DND-41 (cell line): ENCODE results near the gene MEPE.

ENCODE experiments used
- ATAC-seq: fragments of 200-7000 bp; cut with Tn5 transposase; 3 replicates; pipeline ENCODE4 v1.9.1; 2021; ENCODE audit warnings: low read depth; ENCODE audit not compliant: insufficient read depth
- DNase-seq: peaks from one replicate; pipeline ENCODE4 v3.0.0-alpha.2; 2020
- H2AFZ ChIP-seq: 2 replicates; pipeline ENCODE4 v1.6.0; 2012; ENCODE audit warnings: low read depth, low read length
- H3K27ac ChIP-seq: 2 replicates; pipeline ENCODE4 v1.5.1; 2012; ENCODE audit warnings: low read length, inconsistent platforms
- H3K27me3 ChIP-seq: fragments of 200-600 bp; sonication (generic); 2 replicates; pipeline ENCODE4 v1.6.0; 2012; ENCODE audit warnings: low read length, mild to moderate bottlenecking, inconsistent platforms; ENCODE audit not compliant: insufficient read depth, poor library complexity
- H3K36me3 ChIP-seq: 2 replicates; pipeline ENCODE4 v1.5.1; 2012; ENCODE audit warnings: low read length, inconsistent platforms; ENCODE audit not compliant: insufficient read depth
- H3K4me1 ChIP-seq: 2 replicates; pipeline ENCODE4 v1.5.1; 2012; ENCODE audit warnings: mild to moderate bottlenecking, low read length; ENCODE audit not compliant: insufficient read depth
- H3K4me2 ChIP-seq: 2 replicates; pipeline ENCODE4 v1.6.0; 2012; ENCODE audit warnings: mild to moderate bottlenecking, moderate library complexity, low read length, inconsistent platforms; ENCODE audit not compliant: insufficient read depth
- H3K4me3 ChIP-seq, 2 experiments: fragments of 200-600 bp in 1 of 2; shearing (Covaris generic) in 1 of 2; 2 replicates each; pipeline ENCODE4 v1.5.1; 2012 to 2016; ENCODE audit warnings: inconsistent platforms in 2 of 2, low read length in 2 of 2, mild to moderate bottlenecking in 2 of 2, low read depth in 1 of 2, moderate library complexity in 1 of 2
- H3K79me2 ChIP-seq: 2 replicates; pipeline ENCODE4 v1.6.0; 2012; ENCODE audit warnings: low read length, inconsistent platforms; ENCODE audit not compliant: insufficient read depth
- H3K9ac ChIP-seq: 2 replicates; pipeline ENCODE4 v1.6.0; 2012; ENCODE audit warnings: low read depth, mild to moderate bottlenecking, inconsistent platforms, low read length, moderate library complexity
- H3K9me3 ChIP-seq: 2 replicates; pipeline ENCODE4 v1.5.1; 2012; ENCODE audit warnings: low read length, moderate library complexity, mild to moderate bottlenecking, inconsistent platforms; ENCODE audit not compliant: insufficient read depth, severe bottlenecking
- H4K20me1 ChIP-seq: 2 replicates; pipeline ENCODE4 v1.6.0; 2012; ENCODE audit warnings: low read length; ENCODE audit not compliant: insufficient read depth
- CTCF ChIP-seq: IDR thresholded peaks from 2 replicates; pipeline ENCODE4 v1.5.1; 2012; ENCODE audit warnings: borderline replicate concordance, low read length, moderate library complexity, mild to moderate bottlenecking; ENCODE audit not compliant: poor library complexity, severe bottlenecking; ENCODE audit errors: extremely low read depth
- EZH2 ChIP-seq: IDR thresholded peaks from 3 replicates; pipeline ENCODE4 v1.6.1; 2012; ENCODE audit warnings: borderline replicate concordance, low read depth, mild to moderate bottlenecking, moderate library complexity, low read length, inconsistent platforms; ENCODE audit not compliant: severe bottlenecking

The MEPE gene

GRCh38 chr4:87799301-87800113 is 33.3 kb upstream of the MEPE start, which contains the start of gene IBSP:
TSS of gene IBSP (plus strand) at chr4:87799554. CDS start at chr4:87802362, 2,808 bp downstream.
- Histone ChIP-seq H3K4me3 (no peak within 1 kb of the TSS), H3K4me1 (no peaks in the 10 kb centered on the region), H3K9me3 (no peaks in the 10 kb centered on the region), H3K4me2 (no peak within 1 kb of the TSS), H3K9ac (no peak within 1 kb of the TSS), H3K36me3 (no peaks in the 10 kb centered on the region), H2AFZ (no peak within 1 kb of the TSS), H3K27me3 (no peaks in the 10 kb centered on the region), H3K79me2 (no peaks in the 10 kb centered on the region), H4K20me1 (no peaks in the 10 kb centered on the region), H3K27ac (no peak within 1 kb of the TSS)
- DNase-seq, result no peak
- TF ChIP-seq EZH2, result no peak
- TF ChIP-seq CTCF, result no peak
- ATAC-seq, result no peak

GRCh38 chr4:87802858-87803257 is 29.9 kb upstream of the MEPE start:
- H3K79me2 ChIP-seq, result no peaks in the 10 kb centered on the region
- H3K4me1 ChIP-seq, result no peaks in the 10 kb centered on the region
- H3K27ac ChIP-seq, result no peak overlapping the region
- no peaks in the 10 kb centered on the region for H4K20me1 ChIP-seq
- no peaks in the 10 kb centered on the region for H3K27me3 ChIP-seq
- DNase-seq (no peak), ATAC-seq (no peak)
- H3K9me3 ChIP-seq, result no peaks in the 10 kb centered on the region
- TF ChIP-seq EZH2 (no peak), CTCF (no peak)
- no peak overlapping the region for H2AFZ ChIP-seq
- no peak overlapping the region for H3K9ac ChIP-seq
- no peak overlapping the region for H3K4me2 ChIP-seq
- H3K4me3 ChIP-seq, result no peak overlapping the region
- H3K36me3 ChIP-seq, result no peaks in the 10 kb centered on the region

GRCh38 chr4:87803421-87803820 is 29.3 kb upstream of the MEPE start:
- H3K36me3 ChIP-seq, result no peaks in the 10 kb centered on the region
- no peaks in the 10 kb centered on the region for H3K79me2 ChIP-seq
- no peaks in the 10 kb centered on the region for H3K27me3 ChIP-seq
- no peak overlapping the region for H3K9ac ChIP-seq
- H3K9me3 ChIP-seq, result no peaks in the 10 kb centered on the region
- DNase-seq (no peak), ATAC-seq (no peak)
- no peaks in the 10 kb centered on the region for H4K20me1 ChIP-seq
- H2AFZ ChIP-seq, result no peak overlapping the region
- H3K4me2 ChIP-seq, result no peak overlapping the region
- TF ChIP-seq EZH2 (no peak), CTCF (no peak)
- H3K4me1 ChIP-seq, result no peaks in the 10 kb centered on the region
- H3K27ac ChIP-seq, result no peak overlapping the region
- no peak overlapping the region for H3K4me3 ChIP-seq
